ENCODE results near the gene KRT9.
"Not testable (repeated sequence)": the region's sequence is repeated elsewhere in the genome, so short reads cannot be mapped to it uniquely, and the experiment has no call there.

The KRT9 gene

GRCh38 chr17:41600318-41600717, 28.5 kb upstream of the KRT9 start:
- DNase-seq (ENCODE audit: low read depth): no peak

- no peak for DNase-seq (ENCODE audit: low read depth)
Measured at GRCh38 chr17:41599680-41600079, 27.8 kb upstream of the KRT9 start.

- no peak for DNase-seq (ENCODE audit: low read depth)
Measured at GRCh38 chr17:41595585-41595984, 23.7 kb upstream of the KRT9 start.

- no peak for DNase-seq (ENCODE audit: low read depth)
Measured at GRCh38 chr17:41594363-41594915, 22.6 kb upstream of the KRT9 start.

GRCh38 chr17:41593306-41593981, 21.6 kb upstream of the KRT9 start:
- DNase-seq (ENCODE audit: low read depth): no peak

DNA sequence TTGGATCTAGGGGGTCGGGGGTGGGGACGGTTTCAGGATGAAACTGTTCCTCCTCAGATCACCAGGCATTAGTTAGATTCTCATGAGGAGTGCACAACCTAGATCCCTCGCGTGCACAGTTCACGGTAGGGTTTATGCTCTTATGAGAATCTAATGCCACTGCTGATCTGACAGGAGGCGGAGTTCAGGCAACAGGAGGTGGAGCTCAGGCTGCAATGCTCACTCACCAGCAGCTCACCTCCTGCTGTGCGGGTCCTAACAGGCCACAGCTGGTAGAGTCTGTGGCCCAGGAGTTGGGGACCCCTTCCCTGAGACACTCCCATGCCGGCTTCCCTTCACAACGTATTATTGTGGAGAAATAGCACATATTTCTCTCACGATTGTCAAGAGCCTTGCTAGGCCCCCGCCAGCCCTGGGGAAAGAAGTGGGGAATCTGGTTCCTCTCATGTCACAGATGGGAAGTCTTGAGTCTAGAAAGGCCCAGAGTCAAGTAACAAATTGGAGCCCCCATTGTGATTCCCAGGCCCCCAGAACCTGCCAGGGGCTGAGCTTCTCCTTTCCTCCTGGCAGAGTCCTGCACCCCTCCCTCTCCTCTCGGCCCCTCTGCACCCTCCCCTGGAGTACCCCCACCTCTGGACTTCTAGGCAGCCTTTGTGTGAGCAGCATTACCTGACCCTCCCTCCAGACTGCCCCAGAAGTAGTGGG, 20.9 kb upstream of the KRT9 start:
- DNase-seq (ENCODE audit: low read depth): no peak

DNA sequence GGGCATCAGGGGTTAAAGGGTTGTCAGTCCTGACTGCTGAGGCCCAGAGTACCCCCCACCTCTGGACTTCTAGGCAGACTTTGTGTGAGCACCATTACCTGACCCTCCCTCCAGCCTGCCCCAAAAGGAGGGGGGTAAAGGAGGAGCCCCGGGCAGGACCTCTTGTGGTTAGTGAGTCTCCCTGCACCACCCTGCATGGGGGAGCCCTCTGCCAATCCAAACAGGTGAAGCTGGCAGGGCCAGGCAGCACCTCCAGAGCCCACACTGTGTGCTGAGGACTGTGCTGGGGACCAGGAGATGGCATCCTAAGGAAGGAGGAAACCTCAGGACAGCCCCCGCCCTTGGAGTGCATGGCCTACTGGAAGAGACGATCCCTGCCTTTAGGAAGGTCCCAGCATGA, 17.4 kb upstream of the KRT9 start:
- DNase-seq (ENCODE audit: low read depth): no peak

- DNase-seq (ENCODE audit: low read depth): peak; percentile 9
Measured at GRCh38 chr17:41588126-41588810, 16.4 kb upstream of the KRT9 start.

GRCh38 chr17:41586863-41587495, 15.1 kb upstream of the KRT9 start, which contains the start of gene KRT14:
TSS of gene KRT14 (minus strand) at chr17:41586895. CDS start at chr17:41586834, 61 bp downstream.
- DNase-seq (ENCODE audit: low read depth): peak; percentile 10

DNA sequence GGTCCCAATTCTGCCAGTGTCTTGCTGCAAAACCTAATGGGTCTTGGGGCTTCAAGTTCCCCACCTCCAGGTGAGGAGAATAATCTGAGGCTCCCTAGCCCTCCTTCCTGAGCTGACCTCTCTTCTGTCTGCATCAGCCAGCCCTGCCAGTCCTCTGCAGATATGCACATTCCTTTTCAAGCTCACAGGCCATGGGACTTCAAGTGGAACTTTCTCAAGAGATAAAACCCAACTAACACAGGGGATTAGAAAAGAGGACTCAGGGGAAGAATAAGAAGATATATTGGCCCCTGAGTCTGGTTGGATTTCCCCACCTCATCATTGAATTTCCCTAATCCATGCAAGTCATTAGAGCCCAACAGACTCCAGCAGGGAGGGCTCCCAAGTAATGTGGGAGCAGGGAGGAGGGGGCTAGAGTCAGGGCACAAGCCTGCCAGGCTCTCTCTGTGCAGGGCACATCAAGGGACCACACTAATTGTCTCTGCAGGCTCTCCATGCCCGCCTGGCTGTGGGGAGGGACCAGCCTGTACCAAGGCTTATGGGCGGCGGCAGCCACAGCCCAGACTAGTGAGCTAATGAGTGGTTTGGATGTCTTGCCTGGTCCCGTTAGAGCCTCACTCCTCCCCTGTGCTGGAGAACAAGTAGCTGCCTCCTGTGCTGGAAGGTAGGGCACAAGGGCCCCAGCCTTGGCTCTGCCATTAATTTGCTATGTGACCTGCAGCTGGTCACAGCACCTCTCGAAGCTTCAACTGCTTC, 13.6 kb upstream of the KRT9 start:
- DNase-seq (ENCODE audit: low read depth): no peak

- not testable (repeated sequence) for DNase-seq (ENCODE audit: low read depth)
Measured at GRCh38 chr17:41584331-41584927, 12.6 kb upstream of the KRT9 start.

DNA sequence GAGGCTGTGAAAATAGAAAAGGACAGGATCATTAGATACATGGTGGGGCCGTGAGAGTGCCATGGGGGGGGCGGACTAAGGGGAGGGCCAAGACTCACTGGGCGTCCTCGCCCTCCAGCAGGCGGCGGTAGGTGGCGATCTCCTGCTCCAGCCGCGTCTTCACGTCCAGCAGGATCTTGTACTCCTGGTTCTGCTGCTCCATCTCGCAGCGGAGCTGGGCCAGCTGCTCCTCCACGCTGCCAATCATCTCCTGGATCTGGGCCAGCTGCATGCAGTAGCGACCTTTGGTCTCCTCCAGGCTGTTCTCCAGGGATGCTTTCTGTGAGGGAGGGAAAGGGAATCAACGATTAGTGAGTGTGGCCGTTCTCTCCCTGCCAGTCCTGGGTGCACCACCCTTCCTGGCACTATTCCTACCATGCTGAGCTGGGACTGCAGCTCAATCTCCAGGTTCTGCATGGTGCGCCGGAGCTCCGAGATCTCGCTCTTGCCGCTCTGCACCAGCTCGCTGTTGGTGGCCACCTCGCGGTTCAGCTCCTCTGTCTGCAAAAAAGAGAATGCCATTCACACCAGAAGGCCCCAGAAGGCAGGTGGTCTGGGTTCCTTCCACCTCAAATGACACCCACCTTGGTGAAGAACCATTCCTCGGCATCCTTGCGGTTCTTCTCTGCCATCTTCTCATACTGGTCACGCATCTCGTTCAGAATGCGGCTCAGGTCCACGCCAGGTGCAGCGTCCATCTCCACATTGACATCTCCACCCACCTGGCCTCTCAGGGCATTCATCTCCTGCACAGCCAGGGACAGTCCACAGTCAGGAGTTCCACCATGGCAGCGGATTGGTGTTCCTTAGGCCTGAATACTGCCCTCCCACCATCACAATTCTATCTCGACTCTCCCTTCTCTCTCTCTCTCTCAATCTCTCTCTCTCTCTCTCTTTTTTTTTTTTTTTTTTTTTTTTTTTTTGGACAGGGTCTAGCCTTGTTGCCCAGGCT, 11.6 kb upstream of the KRT9 start:
- DNase-seq (ENCODE audit: low read depth): no peak

GRCh38 chr17:41582061-41582968, 10.5 kb upstream of the KRT9 start:
- DNase-seq (ENCODE audit: low read depth): not testable (repeated sequence)

DNA sequence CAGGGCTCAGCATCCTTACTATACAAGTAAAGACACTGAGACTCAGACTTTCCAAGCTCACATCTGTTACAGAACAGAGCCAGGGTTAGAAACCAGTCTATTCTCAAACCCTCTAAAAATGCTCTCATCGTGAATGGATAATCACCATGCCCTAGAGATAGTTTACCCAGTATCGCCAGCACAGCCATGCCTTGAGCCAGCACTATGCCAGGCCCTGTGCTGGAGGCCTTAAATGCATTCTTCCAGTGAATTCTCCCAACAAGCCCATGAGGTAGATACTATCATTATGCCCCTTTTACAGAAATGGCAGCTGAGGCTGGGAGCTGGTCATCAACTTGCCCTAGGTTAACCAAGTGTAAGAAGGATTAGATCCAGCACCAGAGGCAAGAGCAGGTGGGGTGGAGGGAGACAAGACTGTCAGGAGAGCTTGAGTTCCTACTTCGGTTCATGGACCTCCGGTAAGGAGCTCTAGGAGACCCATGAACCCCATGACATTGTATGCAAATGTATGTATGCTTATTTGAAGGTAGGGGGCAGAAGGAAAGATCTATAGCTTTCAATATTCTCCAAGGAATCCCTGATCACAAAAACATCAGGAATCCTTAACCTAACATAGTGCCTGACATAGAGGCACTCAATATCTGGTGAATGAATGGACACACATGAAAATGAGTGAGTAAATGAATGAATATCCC, 9.7 kb upstream of the KRT9 start:
- DNase-seq (ENCODE audit: low read depth): no peak

- DNase-seq (ENCODE audit: low read depth): peak; percentile 17
Measured at GRCh38 chr17:41580687-41581365, 9.0 kb upstream of the KRT9 start.

GRCh38 chr17:41580244-41580575, 8.4 kb upstream of the KRT9 start:
- no peak for DNase-seq (ENCODE audit: low read depth)

- DNase-seq (ENCODE audit: low read depth): peak; percentile 82
Measured at GRCh38 chr17:41579484-41580243, 7.8 kb upstream of the KRT9 start.

Data from EH (cell line).